Ectodermal cell (in vitro differentiated cells): ENCODE data around the gene C7orf57.

Experiments used
- H3K27ac ChIP-seq: 2 replicates; pipeline ENCODE4 v1.7.0; 2013; ENCODE audit warnings: mild to moderate bottlenecking, low read depth, low read length; ENCODE audit not compliant: insufficient read depth, poor library complexity, severe bottlenecking
- H3K27me3 ChIP-seq: 2 replicates; pipeline ENCODE4 v1.7.0; 2013; ENCODE audit warnings: mild to moderate bottlenecking, low read length; ENCODE audit not compliant: insufficient read depth, control insufficient read depth, poor library complexity, severe bottlenecking
- H3K36me3 ChIP-seq: one replicate; pipeline ENCODE4 v1.7.0; 2013; ENCODE audit warnings: low read length; ENCODE audit not compliant: control insufficient read depth, insufficient read depth
- H3K4me1 ChIP-seq: one replicate; pipeline ENCODE4 v1.7.0; 2013; ENCODE audit warnings: low read length; ENCODE audit not compliant: control insufficient read depth, insufficient read depth
- H3K4me3 ChIP-seq: 2 replicates; pipeline ENCODE4 v1.7.0; 2013; ENCODE audit warnings: low read depth, low read length, control low read depth; ENCODE audit not compliant: insufficient read depth
- H3K9me3 ChIP-seq: 2 replicates; pipeline ENCODE4 v1.7.0; 2013; ENCODE audit warnings: mild to moderate bottlenecking, low read length, moderate library complexity; ENCODE audit not compliant: control insufficient read depth
- WGBS, 2 experiments: methylation state at CpG; one replicate each; pipeline ENCODE4 v1.1.7; 2013; ENCODE audit warnings: missing lambda C conversion rate in 2 of 2; 5-methylcytosine and 5-hydroxymethylcytosine counted together

C7orf57 gene

GRCh38 chr7:48048113-48048512, 12.8 kb downstream of the C7orf57 start:
- no peak overlapping the region for H3K27ac ChIP-seq
- H3K9me3 ChIP-seq: no peaks in the 10 kb centered on the region
- no peak overlapping the region for H3K4me3 ChIP-seq
- no peaks in the 10 kb centered on the region for H3K36me3 ChIP-seq
- 95 to 96% methylated on average over 8 of the region's 8 CpGs for WGBS, 2 experiments
- H3K4me1 ChIP-seq: no peaks in the 10 kb centered on the region
- H3K27me3 ChIP-seq: no peaks in the 10 kb centered on the region

GRCh38 chr7:48049850-48050249, 14.5 kb downstream of the C7orf57 start:
- no peak overlapping the region for H3K4me3 ChIP-seq
- no peaks in the 10 kb centered on the region for H3K9me3 ChIP-seq
- WGBS, 2 experiments: 91 to 92% methylated on average over 8 of the region's 8 CpGs
- H3K36me3 ChIP-seq: no peaks in the 10 kb centered on the region
- H3K27me3 ChIP-seq: no peaks in the 10 kb centered on the region
- no peaks in the 10 kb centered on the region for H3K4me1 ChIP-seq
- no peak overlapping the region for H3K27ac ChIP-seq

- H3K4me1 ChIP-seq: no peaks in the 10 kb centered on the region
- no peaks in the 10 kb centered on the region for H3K9me3 ChIP-seq
- no peak overlapping the region for H3K4me3 ChIP-seq
- H3K36me3 ChIP-seq: no peaks in the 10 kb centered on the region
- 88 to 94% methylated on average over 7 to 8 of the region's 8 CpGs for WGBS, 2 experiments
- H3K27me3 ChIP-seq: no peaks in the 10 kb centered on the region
- H3K27ac ChIP-seq: no peak overlapping the region
These were observed 17.4 kb downstream of the C7orf57 start for GRCh38 chr7:48052748-48053147.

GRCh38 chr7:48053736-48054135, 18.4 kb downstream of the C7orf57 start:
- no peak overlapping the region for H3K4me3 ChIP-seq
- 73 to 93% methylated on average over 2 of the region's 2 CpGs for WGBS, 2 experiments
- H3K4me1 ChIP-seq: no peaks in the 10 kb centered on the region
- H3K27me3 ChIP-seq: no peaks in the 10 kb centered on the region
- no peaks in the 10 kb centered on the region for H3K9me3 ChIP-seq
- H3K27ac ChIP-seq: no peak overlapping the region
- no peaks in the 10 kb centered on the region for H3K36me3 ChIP-seq

GRCh38 chr7:48058990-48059389, 23.6 kb downstream of the C7orf57 start:
- Histone ChIP-seq H3K9me3 (no peaks in the 10 kb centered on the region), H3K27me3 (no peaks in the 10 kb centered on the region), H3K27ac (no peak overlapping the region), H3K4me1 (no peaks in the 10 kb centered on the region), H3K4me3 (no peak overlapping the region), H3K36me3 (no peaks in the 10 kb centered on the region)
- WGBS, 2 experiments: 92 to 93% methylated on average over 2 of the region's 2 CpGs

GRCh38 chr7:48059706-48060105, 24.4 kb downstream of the C7orf57 start:
- H3K4me3 ChIP-seq: no peak overlapping the region
- no peaks in the 10 kb centered on the region for H3K36me3 ChIP-seq
- WGBS, 2 experiments: 93 to 94% methylated on average over 5 of the region's 5 CpGs
- no peaks in the 10 kb centered on the region for H3K27me3 ChIP-seq
- no peaks in the 10 kb centered on the region for H3K9me3 ChIP-seq
- no peaks in the 10 kb centered on the region for H3K4me1 ChIP-seq
- H3K27ac ChIP-seq: no peak overlapping the region

- Histone ChIP-seq H3K27ac (no peak overlapping the region), H3K36me3 (no peaks in the 10 kb centered on the region), H3K4me3 (no peak overlapping the region), H3K27me3 (no peaks in the 10 kb centered on the region), H3K4me1 (no peaks in the 10 kb centered on the region), H3K9me3 (no peaks in the 10 kb centered on the region)
- WGBS, 2 experiments: 94 to 100% methylated on average over 1 of the region's 1 CpG
These were observed 28.6 kb downstream of the C7orf57 start for GRCh38 chr7:48063985-48064384.

GRCh38 chr7:48067475-48067874, 32.1 kb downstream of the C7orf57 start:
- 77 to 82% methylated on average over 2 of the region's 2 CpGs for WGBS, 2 experiments
- Histone ChIP-seq H3K4me3 (no peak overlapping the region), H3K36me3 (no peaks in the 10 kb centered on the region), H3K4me1 (no peaks in the 10 kb centered on the region), H3K9me3 (no peaks in the 10 kb centered on the region), H3K27me3 (no peaks in the 10 kb centered on the region), H3K27ac (no peak overlapping the region)

GRCh38 chr7:48074204-48074654, 38.9 kb downstream of the C7orf57 start:
- Histone ChIP-seq H3K27ac (no peak overlapping the region), H3K9me3 (no peaks in the 10 kb centered on the region), H3K36me3 (no peaks in the 10 kb centered on the region)

GRCh38 chr7:48077423-48077822, 42.1 kb downstream of the C7orf57 start:
- 90 to 96% methylated on average over 1 of the region's 1 CpG for WGBS, 2 experiments
- no peaks in the 10 kb centered on the region for H3K9me3 ChIP-seq
- H3K27ac ChIP-seq: no peak overlapping the region
- no peaks in the 10 kb centered on the region for H3K27me3 ChIP-seq
- H3K4me1 ChIP-seq: no peaks in the 10 kb centered on the region
- no peaks in the 10 kb centered on the region for H3K36me3 ChIP-seq
- no peak overlapping the region for H3K4me3 ChIP-seq

More at GRCh38 chr7:48074204-48074654, 38.9 kb downstream of the C7orf57 start:
- Histone ChIP-seq H3K4me1 (no peaks in the 10 kb centered on the region), H3K27me3 (no peaks in the 10 kb centered on the region), H3K4me3 (no peak overlapping the region)

GRCh38 chr7:48078470-48078869, 43.1 kb downstream of the C7orf57 start:
- Histone ChIP-seq H3K27me3 (no peaks in the 10 kb centered on the region), H3K9me3 (no peaks in the 10 kb centered on the region), H3K4me1 (no peaks in the 10 kb centered on the region), H3K4me3 (no peak overlapping the region), H3K36me3 (no peaks in the 10 kb centered on the region), H3K27ac (no peak overlapping the region)
- 100% methylated on average over 2 of the region's 2 CpGs for WGBS, 2 experiments
